K562 (cell line): ENCODE data around the gene PLXND1. TPM values are rescaled to one million over a fixed set of nuclear protein-coding genes. Genes with fewer than 3 reads are reported as not detected.

Experiments used
- ATAC-seq: fragments of 200-7000 bp; cut with Tn5 transposase; 3 replicates; pipeline ENCODE4 v1.9.1; 2020; ENCODE audit warnings: moderate library complexity
- BruUV-seq: library from RNA; stranded (reverse); fragments of 400-500 nt; replicated peaks from 2 replicates; lab custom pipeline; 2021; lab: Mats Ljungman, UMichigan
- CTCF ChIA-PET: fragments of 300-600 bp; formaldehyde crosslinking; extraction: SDS; loops from one replicate; lab custom pipeline; 2021; ENCODE audit warnings: low intra/inter-chr PET ratio; lab: Yijun Ruan, JAX
- POLR2A ChIA-PET: fragments of 300-600, 350-650 bp; sonication (Branson Sonifier 250); formaldehyde crosslinking; extraction: SDS; loops from one replicate; lab custom pipeline; 2021; ENCODE audit warnings: antibody characterized with exemption, inconsistent platforms; lab: Yijun Ruan, JAX
- DNase-seq, 4 experiments: peaks; one replicate each; pipeline versions ENCODE4 v3.0.0 to v3.0.0-alpha.2; 2011 to 2018; ENCODE audit warnings: low spot score in 3 of 4, mixed read lengths in 3 of 4; ENCODE audit errors: extremely low read depth in 1 of 4
- FAIRE-seq: peaks from 2 replicates; lab custom pipeline; 2011; peaks lifted over from hg19 to GRCh38; lab: Jason Lieb, UNC
- H2AFZ ChIP-seq: 2 replicates; pipeline ENCODE4 v1.6.0; 2011; ENCODE audit warnings: low read depth, low read length, control low read depth, inconsistent platforms
- H3K27ac ChIP-seq: fragments of 200-600 bp; 3 replicates; pipeline ENCODE4 v1.8.0; 2011; ENCODE audit warnings: low read depth, mild to moderate bottlenecking, control low read depth, inconsistent platforms, low read length, moderate library complexity, mixed read lengths; ENCODE audit errors: extremely low read depth
- H3K27me3 ChIP-seq, 2 experiments: fragments of 300-600 bp in 1 of 2; 2 replicates in 1 of 2; 3 replicates in 1 of 2; pipeline versions ENCODE4 v1.6.0 to v1.8.0; 2011; ENCODE audit warnings: inconsistent platforms in 2 of 2, low read length in 2 of 2, mild to moderate bottlenecking in 1 of 2, mixed read lengths in 1 of 2, moderate library complexity in 1 of 2; ENCODE audit not compliant: control insufficient read depth in 2 of 2, insufficient read depth in 2 of 2
- H3K36me3 ChIP-seq: fragments of 300-600 bp; 3 replicates; pipeline ENCODE4 v1.8.0; 2011; ENCODE audit warnings: mild to moderate bottlenecking, low read length, inconsistent platforms; ENCODE audit not compliant: control insufficient read depth, insufficient read depth
- H3K4me1 ChIP-seq, 2 experiments: fragments of 200-600 bp in 1 of 2; replicated peaks in 1 of 2; 2 replicates in 1 of 2; 3 replicates in 1 of 2; pipeline versions ENCODE4 v1.5.1 to v1.8.0; 2011; ENCODE audit warnings: inconsistent platforms in 2 of 2, low read length in 2 of 2, mild to moderate bottlenecking in 1 of 2, mixed read lengths in 1 of 2, moderate library complexity in 1 of 2; ENCODE audit not compliant: control insufficient read depth in 2 of 2, insufficient read depth in 2 of 2
- H3K4me2 ChIP-seq: 2 replicates; pipeline ENCODE4 v1.6.1; 2011; ENCODE audit warnings: low read length, control low read depth, inconsistent platforms, mixed read lengths; ENCODE audit not compliant: insufficient read depth
- H3K4me3 ChIP-seq: fragments of 200-600 bp; sonication (generic), shearing (Covaris generic); 2 replicates; pipeline ENCODE4 v1.5.1; 2016; ENCODE audit warnings: control low read depth, inconsistent platforms
- H3K79me2 ChIP-seq: fragments of 200-600 bp; 3 replicates; pipeline ENCODE4 v1.8.0; 2011; ENCODE audit warnings: low read length, inconsistent platforms; ENCODE audit not compliant: control insufficient read depth, insufficient read depth
- H3K9ac ChIP-seq, 2 experiments: 2 replicates each; pipeline versions ENCODE4 v1.6.0 to v1.6.1; 2011; ENCODE audit warnings: low read depth in 2 of 2, low read length in 2 of 2, control low read depth in 1 of 2, inconsistent platforms in 1 of 2, mild to moderate bottlenecking in 1 of 2, mixed read lengths in 1 of 2; ENCODE audit not compliant: insufficient read depth in 1 of 2
- H3K9me1 ChIP-seq: one replicate; pipeline ENCODE4 v1.6.0; 2011; ENCODE audit warnings: inconsistent platforms, mild to moderate bottlenecking, low read length, moderate library complexity; ENCODE audit not compliant: control insufficient read depth, insufficient read depth
- H3K9me3 ChIP-seq: replicated peaks from 2 replicates; pipeline ENCODE4 v1.5.1; 2011; ENCODE audit warnings: low read depth, low read length, inconsistent platforms; ENCODE audit not compliant: control insufficient read depth, insufficient read depth
- H4K20me1 ChIP-seq: replicated peaks from 2 replicates; pipeline ENCODE4 v1.6.1; 2011; ENCODE audit warnings: low read length, inconsistent platforms, mixed read lengths; ENCODE audit not compliant: control insufficient read depth, insufficient read depth
- CREBBP ChIP-seq: IDR thresholded peaks from one replicate; pipeline ENCODE4 v1.6.1; 2012; ENCODE audit warnings: low read depth, mild to moderate bottlenecking, control low read depth, inconsistent platforms, low read length
- FOXK1 ChIP-seq: sonication (generic); formaldehyde crosslinking; IDR thresholded peaks from 2 replicates; pipeline ENCODE4 v1.8.0; 2022; ENCODE audit warnings: missing genetic modification reagents, mild to moderate bottlenecking, borderline replicate concordance
- RAD21 ChIP-seq, 2 experiments: fragments of 250-450 bp in 1 of 2; fragments of 450-650 bp in 1 of 2; sonication (Bioruptor Pico) in 1 of 2; formaldehyde crosslinking in 1 of 2; IDR thresholded peaks in 1 of 2; conservative IDR thresholded peaks in 1 of 2; 2 replicates each; pipeline versions ENCODE4 v1.4.0 to v1.8.0; 2020 to 2022; ENCODE audit warnings: mild to moderate bottlenecking in 2 of 2, moderate library complexity in 1 of 2
- SMARCC2 ChIP-seq: fragments of 450-650 bp; IDR thresholded peaks from 2 replicates; pipeline ENCODE4 v1.6.1; 2017; ENCODE audit warnings: antibody characterized with exemption, moderate library complexity, mild to moderate bottlenecking, low read depth
- SMARCE1 ChIP-seq: fragments of 450-650 bp; IDR thresholded peaks from 2 replicates; pipeline ENCODE4 v1.7.1; 2016; ENCODE audit warnings: mild to moderate bottlenecking
- SNRNP70 ChIP-seq: fragments of 200-400 bp; formaldehyde crosslinking; optimal IDR thresholded peaks from 2 replicates; pipeline ENCODE3; 2017; ENCODE audit warnings: low read depth, low read length
- SPI1 ChIP-seq: IDR thresholded peaks from 2 replicates; pipeline ENCODE4 v1.6.1; 2011; ENCODE audit warnings: low read depth, low read length, control low read depth, borderline replicate concordance
- STAG1 ChIP-seq: sonication (generic); formaldehyde crosslinking; IDR thresholded peaks from 2 replicates; pipeline ENCODE4 v1.5.0; 2020; ENCODE audit warnings: missing genetic modification reagents, borderline replicate concordance
- TCF7 ChIP-seq: sonication (generic); IDR thresholded peaks from 2 replicates; pipeline ENCODE4 v1.6.1; 2016; ENCODE audit warnings: antibody characterized with exemption, borderline replicate concordance
- U2AF2 ChIP-seq: fragments of 200-400 bp; formaldehyde crosslinking; optimal IDR thresholded peaks from 2 replicates; pipeline ENCODE3; 2017; ENCODE audit warnings: low read depth, mild to moderate bottlenecking, low read length
- ZBTB2 ChIP-seq: fragments of 450-650 bp; IDR thresholded peaks from 2 replicates; pipeline ENCODE4 v1.6.1; 2016; ENCODE audit warnings: antibody characterized with exemption
- ZNF133 ChIP-seq: fragments of 250-450 bp; sonication (Bioruptor Pico); IDR thresholded peaks from 2 replicates; pipeline ENCODE4 v1.4.0; 2020; ENCODE audit warnings: mild to moderate bottlenecking
- WGBS: fragments of 100-300 bp; shearing (Covaris generic); methylation state at CpG from one replicate; pipeline ENCODE4 v1.1.6; 2016; ENCODE audit warnings: low coverage, mixed read lengths; ENCODE audit not compliant: insufficient coverage; ENCODE audit errors: missing lambda C conversion rate; 5-methylcytosine and 5-hydroxymethylcytosine counted together
- in situ Hi-C: fragments of 300-500 bp; cut with MboI; formaldehyde crosslinking; loops from 4 replicates; pipeline ENCODE4 v1.15.0; 2018; ENCODE audit warnings: inconsistent platforms, mixed read lengths
- intact Hi-C: fragments of 100-400 bp; cut with micrococcal nuclease; formaldehyde crosslinking; loops from 2 replicates; pipeline ENCODE4 v1.14.2; 2022
- polyA plus RNA-seq, 8 experiments: library from polyadenylated mRNA; depleted of rRNA in 4 of 8; stranded (reverse) in 5 of 8; unstranded in 3 of 8; fragments of >200 nt; fragmentation: Nextera tagmentation in 2 of 8; fragmentation: Illumina TruSeq in 1 of 8; extraction: Ambion mirVana in 2 of 8; extraction: Trizol in 1 of 8; gene quantifications; 2 replicates each; pipeline versions ENCODE4 v1.2.1 to v1.2.3, GENCODE V29; 2011 to 2014; ENCODE audit warnings: inconsistent platforms in 1 of 8, missing spikeins in 1 of 8
- total RNA-seq, 7 experiments: library from RNA; depleted of rRNA in 6 of 7; stranded (reverse); fragments of >200 nt in 6 of 7; fragmentation: Illumina TruSeq in 2 of 7; extraction: Trizol in 2 of 7; gene quantifications; 2 replicates each; pipeline versions ENCODE4 v1.2.1 to v1.2.3, GENCODE V29; 2011 to 2021; ENCODE audit warnings: low replicate concordance in 1 of 7

PLXND1 gene
- total and polyA plus RNA-seq, 9 of the 15 experiments (the other 6 are each of a cell fraction or from before 2014, with no cell fraction given): 0.34 to 28.8 (median 14.0) TPM

GRCh38 chr3:129514110-129514509, 92.4 kb downstream of the PLXND1 start:
- Histone ChIP-seq H3K27ac (no peak overlapping the region), H3K4me3 (no peak overlapping the region), H3K79me2 (no peaks in the 10 kb centered on the region), H2AFZ (no peak overlapping the region), H3K9ac (no peak overlapping the region), H3K4me2 (no peak overlapping the region), H3K9me3 (no peaks in the 10 kb centered on the region), H3K9me1 (no peaks in the 10 kb centered on the region), H3K36me3 (no peaks in the 10 kb centered on the region), H3K4me1 (no peaks in the 10 kb centered on the region), H3K27me3 (no peaks in the 10 kb centered on the region), H4K20me1 (no peaks in the 10 kb centered on the region)
- CTCF ChIA-PET: no interaction called here
- intact Hi-C loops: no loop called here
- 72% methylated on average over 9 of the region's 10 CpGs for WGBS
- BruUV-seq: no TSS peak
- FAIRE-seq (no peak), ATAC-seq (no peak), DNase-seq (no peak)
- POLR2A ChIA-PET: no interaction called here
- TF ChIP-seq SNRNP70 (no peak), ZNF133 (CRISPR knock-in tag) (no peak), RAD21 (CRISPR knock-in tag; conservative IDR thresholded peaks at IDR 0.05 in 1 of 2, IDR thresholded peaks at IDR 0.05 in 1 of 2) (no peak), SPI1 (no peak), SMARCC2 (no peak), U2AF2 (no peak), TCF7 (no peak), SMARCE1 (no peak), FOXK1 (CRISPR knock-in tag) (no peak), STAG1 (CRISPR knock-in tag) (no peak), CREBBP (no peak), ZBTB2 (no peak)
- in situ Hi-C loops: no loop called here
